HG03159 (cell line): ENCODE measurements around the gene RAB8A.

ENCODE experiments used
- ATAC-seq: cut with Tn5 transposase; IDR thresholded peaks from one replicate; pipeline ENCODE4 v1.9.1; 2021; ENCODE audit warnings: mild to moderate bottlenecking, moderate library complexity; ENCODE audit not compliant: unreplicated experiment

RAB8A gene

DNA sequence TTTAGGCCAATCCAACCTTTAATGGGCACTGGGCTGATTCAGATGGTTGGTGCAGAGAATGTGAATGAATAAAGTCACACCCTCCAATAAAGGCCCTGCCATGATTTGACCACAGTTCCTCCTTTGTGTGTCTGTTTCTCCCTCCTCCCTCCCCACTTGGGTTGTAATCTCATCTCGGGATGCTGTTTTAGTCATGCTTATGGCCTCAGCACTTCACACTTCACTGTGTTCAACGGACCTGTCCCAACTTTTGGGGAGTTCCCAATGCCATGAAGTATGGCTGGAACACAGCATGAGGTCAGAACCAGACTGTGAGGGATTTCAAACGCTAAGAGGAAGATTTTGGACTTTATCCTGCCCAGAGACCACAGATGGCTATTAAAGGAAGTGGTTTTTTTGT lies 5.6 kb upstream of the RAB8A start:
- ATAC-seq, result no peak

DNA sequence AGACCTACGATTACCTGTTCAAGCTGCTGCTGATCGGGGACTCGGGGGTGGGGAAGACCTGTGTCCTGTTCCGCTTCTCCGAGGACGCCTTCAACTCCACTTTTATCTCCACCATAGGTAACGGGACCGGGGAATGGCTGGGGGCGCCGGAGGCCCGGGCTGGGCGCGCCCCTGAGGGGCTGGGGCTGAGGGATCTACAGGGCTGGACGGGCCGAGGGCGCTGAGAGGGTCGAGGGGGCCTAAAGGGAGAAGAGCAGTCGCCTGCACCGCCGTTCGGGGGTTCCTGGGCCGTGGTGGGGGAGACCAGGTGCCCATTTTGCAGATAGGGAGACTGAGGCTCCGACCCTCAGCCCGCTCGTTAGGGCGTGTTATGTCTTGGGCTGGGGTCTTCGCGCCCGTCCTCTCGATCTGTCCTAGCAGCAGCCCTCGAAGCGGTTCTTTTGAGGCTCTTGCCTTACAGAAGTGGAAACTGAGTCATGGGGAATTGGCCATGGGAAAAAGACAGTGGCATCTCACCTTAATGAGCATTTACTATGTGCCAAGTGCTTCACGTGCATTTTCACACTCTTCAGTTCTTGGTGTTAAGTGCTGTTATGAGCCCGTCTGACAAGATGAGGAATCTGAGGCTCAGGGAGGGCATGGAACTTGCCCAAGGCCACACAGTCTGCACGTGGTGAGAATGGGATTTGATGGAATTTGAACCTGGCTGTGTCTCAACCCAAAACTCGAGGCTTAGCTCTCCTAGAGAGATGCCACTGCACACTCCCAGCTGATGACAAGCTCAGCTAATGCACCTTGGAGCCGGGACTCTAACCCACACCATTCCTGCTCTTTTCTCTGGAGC lies 442 bp downstream of the RAB8A start:
- ATAC-seq, result no peak

DNA sequence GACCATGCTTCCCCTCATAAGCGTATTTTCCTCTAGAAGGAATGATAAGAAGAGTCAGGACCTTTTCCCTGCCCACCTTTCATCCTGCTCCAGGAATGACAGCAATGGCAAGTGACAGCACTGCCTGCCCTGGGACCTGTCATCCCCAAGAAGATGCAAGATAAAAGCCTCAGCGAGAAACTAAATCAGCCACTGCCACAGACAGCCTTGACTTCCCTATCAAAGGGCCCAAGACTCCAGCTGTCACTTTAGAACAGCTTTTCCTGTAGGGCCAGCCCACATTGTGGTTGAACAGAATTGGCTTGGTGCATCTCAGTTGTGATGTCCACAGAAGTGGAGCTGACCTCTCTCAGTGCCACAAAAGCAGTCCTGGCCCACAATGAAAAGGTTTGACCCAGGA lies 1.1 kb downstream of the RAB8A start:
- no peak for ATAC-seq

DNA sequence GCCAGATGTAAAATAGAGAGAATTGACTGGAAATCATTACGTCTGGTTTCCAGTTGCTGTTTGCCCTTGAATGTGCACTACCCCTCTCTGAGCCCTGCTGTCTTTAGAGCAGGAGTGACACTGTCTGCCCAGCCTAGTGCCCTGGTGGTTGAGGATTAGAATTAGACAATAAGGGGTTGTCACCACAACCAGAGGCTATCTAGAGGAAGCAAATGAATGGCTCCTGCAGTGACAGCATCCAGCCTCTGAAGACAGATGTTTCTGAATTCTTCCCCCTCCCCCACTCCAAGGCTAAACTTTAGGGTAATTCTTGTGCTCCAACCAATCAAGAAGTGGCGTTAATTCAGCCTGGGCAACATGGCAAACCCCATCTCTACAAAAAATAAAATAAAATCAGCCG lies 2.0 kb downstream of the RAB8A start:
- ATAC-seq, result no peak

DNA sequence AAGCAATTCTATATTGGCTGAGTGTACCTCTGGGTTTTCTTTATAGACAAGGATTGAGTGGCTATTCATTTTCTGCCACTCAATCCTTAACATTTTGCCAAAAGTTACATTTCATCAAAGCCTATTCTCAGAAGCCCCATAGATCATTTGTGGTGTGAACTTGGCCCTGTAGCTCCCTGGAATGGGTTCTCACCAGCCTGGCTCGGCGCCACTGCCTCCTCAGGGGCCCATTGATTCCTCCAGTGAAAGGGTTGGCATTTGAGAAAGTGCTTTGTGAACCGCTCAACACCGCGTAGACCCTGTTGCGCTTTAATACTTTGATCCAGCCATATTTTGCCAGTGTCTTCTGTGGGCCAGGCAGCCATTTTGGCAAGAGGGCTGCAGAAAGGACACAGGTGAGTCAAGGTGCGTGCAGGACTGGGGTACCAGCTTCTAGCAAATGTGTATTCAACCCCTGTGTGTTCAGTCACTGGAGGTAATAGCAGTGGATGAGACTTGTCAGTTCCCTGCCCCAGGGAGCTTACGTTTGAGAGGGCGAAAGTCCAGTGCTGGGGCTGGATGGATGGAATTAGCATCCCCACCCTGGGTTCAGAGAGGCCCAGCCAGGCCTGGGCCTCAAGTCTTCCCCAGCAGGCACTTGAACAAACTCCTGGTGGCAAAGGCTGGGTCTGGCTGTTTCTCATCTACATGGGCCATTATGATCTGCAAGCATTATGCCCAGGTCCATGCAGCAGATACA lies 3.8 kb downstream of the RAB8A start:
- no peak for ATAC-seq

DNA sequence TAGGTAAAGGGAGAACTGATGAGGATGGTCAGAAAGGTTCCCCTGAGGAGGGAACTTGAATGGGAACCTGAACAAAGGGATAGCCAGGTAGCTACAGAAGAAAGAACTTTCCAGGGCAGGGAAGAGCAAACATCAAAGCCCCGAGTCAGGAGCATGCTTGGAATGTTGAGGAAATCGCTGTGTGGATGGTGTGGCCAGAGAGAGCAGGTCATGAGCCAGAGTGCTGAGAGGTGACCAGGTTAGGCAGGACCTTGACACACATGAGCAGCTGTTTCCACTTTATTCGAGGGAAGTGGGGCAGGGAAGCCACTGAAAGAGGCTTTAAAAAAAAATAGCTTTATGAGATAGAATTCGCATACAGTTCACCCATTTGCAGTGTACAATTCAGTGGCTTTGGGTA lies 4.4 kb downstream of the RAB8A start:
- ATAC-seq, result no peak

DNA sequence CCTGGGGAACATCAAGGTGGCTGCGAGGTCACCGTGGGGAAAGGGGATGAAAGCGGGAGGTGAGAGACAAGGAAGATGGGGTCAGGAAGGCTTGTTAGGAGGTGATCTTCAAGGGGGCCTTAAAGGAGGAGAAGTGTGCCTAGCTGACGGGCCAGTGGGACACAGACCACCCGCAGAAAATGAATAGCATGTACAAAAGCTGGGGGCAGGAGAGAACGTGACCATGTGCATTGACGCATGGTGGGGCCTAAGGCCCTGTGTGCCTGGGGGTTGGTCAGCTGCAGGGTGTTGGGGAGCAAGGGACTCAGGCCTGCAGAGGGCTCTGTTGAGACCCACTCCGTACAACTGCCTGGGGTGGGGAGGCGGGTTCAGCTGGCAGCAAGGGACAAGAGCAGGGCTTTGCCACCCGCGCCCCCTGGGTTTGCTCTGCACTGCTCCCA lies 5.9 kb downstream of the RAB8A start:
- no peak for ATAC-seq

DNA sequence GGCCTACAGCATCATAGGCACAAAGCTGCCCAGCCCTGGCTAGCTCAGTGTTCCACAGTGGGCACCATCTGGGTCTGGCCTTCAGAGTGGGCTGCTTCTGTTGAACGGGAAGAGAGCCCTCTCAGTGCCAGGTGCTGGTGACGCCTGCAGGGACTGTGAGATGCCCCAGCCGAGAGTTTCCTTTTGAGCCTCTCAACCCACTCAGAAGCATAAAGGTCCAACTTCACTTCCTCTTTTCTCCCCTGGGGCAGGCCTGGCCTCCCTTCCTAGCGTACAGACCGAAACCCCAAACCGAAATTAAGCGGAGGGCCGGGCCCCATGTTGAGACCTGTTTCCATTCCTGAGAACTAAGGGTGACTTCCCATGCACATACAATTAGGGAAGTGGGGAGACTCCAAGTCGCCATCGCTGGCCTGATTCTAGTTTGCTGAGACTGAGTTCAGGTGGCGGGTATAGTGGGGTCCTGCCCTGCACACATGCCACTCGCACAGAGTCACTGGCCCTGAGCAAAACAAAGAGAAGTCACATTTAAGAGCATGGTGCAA lies 6.9 kb downstream of the RAB8A start:
- peak; percentile 71 for ATAC-seq

DNA sequence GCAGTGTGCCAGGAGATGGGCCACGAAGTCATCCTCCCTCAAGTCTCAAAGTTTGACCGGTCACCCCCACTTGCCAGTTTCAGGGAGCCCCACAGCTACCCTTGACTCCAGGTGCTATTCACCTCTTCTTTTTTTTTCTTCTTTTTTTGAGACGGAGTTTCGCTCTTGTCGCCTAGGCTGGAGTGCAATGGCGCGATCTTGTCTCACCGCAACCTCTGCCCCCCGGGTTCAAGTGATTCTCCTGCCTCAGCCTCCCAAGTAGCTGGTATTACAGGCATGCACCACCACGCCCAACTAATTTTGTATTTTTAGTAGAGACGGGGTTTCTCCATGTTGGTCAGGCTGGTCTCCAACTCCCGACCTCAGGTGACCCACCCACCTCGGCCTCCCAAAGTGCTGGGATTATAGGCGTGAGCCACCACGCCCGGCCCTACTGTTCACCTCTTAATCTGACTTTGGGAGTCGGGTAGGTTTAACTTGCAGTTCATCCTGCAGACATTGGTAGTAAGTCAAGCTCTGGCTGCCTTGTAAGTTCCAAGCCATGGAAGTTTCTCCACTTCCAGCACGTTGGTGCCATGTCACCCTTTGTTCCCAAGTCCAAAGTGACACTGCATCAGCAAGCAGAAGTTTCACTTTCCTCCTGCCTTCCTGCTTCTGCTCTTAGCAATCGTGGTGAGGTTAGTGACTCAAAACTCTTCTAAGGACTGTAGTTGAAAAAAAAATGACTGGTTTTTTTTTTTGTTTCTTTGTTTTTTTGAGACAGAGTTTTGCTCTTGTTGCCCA lies 7.6 kb downstream of the RAB8A start:
- ATAC-seq, result peak; percentile 38

DNA sequence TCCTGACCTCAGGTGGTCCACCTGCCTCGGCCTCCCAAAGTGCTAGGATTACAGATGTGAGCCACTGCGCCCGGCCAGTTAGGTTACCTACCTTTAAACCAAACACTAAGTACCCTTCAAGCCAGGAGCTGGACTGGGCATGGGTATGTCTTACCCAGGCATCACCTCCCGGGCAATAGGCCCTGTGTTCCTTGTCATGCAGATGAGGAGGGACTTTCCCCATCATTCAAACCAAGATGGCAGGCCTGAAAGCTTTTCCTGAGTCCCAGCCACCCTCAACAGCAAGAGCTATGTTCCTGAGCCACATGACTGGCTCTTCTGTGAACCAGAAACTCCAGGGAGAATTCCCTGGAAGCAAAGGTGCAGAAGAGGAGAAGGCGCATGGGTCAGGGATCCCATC lies 9.5 kb downstream of the RAB8A start:
- no peak for ATAC-seq

DNA sequence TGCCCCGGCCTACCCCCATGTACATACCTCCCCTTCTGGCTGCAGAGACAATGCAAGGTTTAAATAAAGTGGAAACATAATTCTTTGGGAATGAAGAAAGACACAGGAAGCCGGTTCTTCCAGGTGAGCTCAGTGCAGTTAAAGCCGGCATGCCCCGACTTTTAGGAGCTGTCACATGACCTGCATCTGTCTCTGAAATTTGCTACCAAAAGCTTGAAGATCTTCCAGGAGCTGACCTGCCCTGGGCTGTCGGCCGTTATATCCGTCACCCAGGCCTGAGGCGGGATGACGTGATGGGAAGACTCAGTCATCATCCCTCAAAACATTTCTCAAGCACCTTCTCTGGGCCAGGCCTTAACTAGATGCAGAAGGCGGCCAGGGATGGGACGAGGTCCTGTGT lies 10.3 kb downstream of the RAB8A start:
- no peak for ATAC-seq

DNA sequence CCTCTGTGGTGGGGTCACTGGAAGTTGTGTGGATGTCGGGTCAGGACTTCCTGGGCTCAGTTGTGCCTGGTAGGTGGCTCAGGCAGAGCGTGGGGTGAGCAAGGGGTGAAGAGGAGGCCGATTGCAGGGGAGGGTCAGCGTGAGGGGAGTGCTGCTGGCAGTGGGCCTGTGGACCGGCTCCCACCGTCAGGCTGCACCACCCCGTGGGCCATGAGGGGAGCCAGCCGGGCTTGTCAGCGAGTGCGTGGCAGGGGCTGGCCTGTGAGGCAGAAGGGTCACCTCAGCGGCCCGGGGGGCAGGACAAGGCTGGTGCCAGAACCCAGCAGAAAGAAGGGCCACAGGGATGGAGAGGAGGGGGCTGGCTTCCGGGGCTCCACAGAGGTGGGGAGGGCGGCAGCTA lies 13.3 kb downstream of the RAB8A start:
- no peak for ATAC-seq

DNA sequence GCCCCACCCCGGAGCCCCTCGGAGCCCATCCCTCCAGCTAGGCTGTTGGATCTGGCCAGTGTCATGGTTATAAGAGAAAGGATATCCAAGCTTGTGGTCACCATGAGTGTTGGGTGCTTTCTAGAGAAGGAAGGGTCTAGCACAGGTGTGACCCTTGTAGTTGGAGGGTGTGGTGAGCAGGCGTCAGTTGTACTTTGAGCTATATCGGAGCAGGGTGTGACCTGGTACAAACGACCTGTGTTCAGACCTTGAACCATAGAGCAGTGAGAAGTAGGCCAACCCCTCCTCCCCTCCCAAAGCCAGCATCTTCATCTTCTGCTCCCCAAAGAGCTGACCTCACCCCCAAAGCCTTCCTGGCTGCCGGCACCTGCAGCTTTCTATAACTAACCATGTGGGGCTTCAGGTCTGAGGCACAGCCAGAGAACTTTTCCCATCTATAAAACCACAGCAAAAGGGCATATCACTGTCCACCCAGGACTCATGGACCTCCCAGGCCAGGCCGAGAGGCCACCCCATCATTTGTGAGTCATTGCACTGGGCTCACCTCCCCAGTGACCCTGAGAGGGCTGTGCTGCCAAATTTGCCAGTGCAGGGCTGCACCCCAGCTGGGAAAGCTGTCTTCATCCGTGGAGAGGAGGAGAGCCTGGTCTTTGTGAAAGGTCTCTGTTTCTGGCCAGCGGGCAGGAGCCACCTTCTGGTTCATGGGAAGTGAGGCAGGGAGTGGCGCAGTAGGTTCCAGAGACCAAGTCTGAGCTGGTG lies 14.2 kb downstream of the RAB8A start:
- no peak for ATAC-seq

DNA sequence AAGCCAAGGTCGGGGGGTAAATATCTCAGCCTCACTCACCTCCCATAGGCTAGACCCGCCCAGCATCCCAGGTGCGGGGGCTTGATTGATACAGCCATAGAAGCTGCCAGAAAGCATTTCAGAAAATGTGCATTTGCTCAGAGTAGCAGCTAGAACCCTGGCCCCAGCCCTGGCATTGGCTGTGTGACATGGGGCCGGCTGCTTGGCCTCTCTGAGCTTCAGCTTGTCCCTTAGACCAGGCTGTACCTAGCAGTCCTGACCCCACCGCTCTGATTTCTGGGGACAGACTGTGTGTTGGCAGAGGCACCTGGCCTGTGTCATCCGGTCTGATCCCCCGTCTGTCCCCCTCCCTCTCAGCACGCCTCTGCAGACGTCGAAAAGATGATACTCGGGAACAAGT lies 15.4 kb downstream of the RAB8A start:
- no peak for ATAC-seq

DNA sequence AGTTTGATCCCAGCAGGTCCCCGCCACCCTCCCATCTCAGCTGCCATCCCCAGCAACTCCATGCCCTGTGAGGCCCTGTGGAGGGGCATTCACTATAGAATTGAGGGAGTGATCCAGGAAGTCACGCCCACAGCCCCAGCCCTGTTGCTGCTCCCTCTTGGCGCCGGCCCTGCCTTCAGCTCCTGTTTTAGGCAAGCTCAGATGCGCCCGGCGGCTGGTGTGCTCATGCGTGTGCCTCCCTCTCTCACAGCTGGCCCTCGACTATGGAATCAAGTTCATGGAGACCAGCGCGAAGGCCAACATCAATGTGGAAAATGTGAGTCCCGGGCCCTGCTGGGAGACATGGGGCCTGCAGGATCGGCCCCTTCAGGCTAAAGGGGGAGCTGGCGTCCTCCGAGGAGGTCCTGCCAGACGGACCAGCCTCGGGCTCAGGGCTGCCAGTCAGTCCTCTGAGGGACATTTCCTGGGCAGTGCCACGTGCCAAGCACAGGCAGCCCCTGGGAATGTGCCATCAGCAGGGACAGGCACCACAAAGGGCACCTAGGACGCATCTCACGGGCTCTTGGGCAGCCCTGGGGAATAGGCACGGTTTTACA lies 16.2 kb downstream of the RAB8A start:
- no peak for ATAC-seq

DNA sequence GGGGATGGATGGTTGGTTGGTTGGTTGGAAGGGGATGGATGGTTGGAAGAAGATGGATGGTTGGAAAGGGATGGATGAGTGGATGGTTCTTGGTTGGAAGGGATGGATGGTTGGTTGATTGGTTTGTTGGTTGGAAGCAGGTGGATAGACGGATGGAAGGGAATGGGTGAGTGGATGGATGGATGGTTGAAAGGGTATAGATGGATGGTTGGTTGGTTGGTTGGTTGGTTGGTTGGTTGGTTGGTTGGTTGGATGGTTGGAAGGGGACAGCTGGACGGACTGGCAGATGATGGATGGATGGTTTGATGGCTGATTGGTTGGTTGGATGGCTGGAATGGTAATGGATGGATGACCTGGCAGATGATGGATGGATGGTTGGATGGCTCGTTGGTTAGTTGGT lies 20.0 kb downstream of the RAB8A start:
- no peak for ATAC-seq

DNA sequence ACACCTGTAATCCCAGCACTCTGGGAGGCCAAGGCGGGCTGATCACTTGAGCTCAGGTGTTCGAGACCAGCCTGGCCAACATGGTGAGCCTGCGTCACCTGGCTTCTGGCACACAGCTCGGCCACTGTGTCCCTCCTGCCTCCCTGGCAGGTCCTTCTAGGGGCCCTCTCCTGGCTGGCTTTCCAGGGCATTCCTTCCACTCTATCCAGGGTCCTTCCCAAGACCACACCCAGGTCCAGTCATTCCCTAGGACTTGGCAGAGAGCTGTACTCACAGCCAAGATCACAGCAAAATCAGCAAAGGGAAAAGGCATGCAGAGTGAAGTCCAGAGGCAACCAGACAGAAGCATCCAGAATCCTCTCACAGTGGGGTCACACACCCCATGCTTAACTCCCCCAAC lies 22.1 kb downstream of the RAB8A start:
- no peak for ATAC-seq

DNA sequence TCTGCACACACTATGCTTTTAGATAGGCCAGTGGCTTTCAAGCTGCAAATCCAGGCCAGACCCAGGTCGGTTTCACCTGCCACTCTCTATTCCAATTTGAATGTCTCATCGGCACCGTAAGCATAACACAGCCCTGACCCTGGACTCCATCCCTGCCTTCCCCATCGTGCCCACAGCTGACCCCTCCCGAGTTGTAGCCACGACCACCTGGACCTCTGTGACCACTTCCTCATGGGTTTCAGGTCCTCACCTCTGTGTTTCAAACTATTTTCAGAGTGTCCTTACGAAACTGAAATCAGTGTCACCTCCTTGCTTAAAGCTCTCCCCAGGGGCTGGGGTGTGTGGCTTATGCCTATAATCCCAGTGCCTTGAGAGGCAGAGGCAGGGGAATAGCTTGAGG lies 22.8 kb downstream of the RAB8A start:
- ATAC-seq, result no peak

DNA sequence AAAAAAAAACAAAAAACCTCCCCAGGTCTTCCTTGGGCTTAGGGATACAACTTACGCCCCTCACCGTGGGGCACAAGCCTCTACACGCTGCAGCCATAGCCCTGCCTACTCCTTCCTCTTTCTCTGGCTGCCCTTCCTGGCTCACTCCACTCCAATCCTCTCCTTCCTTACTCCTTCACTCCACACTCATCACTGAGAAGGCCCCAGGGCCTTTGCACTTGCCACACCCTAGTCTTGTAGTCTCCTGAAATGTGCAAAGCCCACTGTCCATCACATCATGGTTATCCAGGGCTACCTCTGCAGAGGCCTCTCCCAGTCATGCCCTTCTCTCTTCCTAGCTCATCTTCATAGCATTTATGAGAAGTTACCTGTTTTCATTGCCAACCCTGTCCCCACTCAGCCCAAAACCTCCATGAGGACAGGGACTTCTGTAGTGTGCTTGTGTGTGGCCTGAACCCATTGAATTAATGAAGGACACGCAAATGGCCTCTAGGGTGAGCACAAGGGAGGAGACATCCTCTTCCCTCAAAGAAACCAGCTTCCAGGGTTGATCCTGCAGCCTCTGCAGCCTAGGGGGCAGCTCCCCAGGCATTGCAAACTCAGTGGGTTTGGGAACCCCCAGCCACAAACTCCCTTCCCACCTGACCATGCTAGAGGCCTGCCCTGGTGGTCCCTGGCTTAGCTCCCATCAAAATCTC lies 23.9 kb downstream of the RAB8A start:
- no peak for ATAC-seq
